ENCODE results near the gene ATP6AP1. TPM values are rescaled to one million over a fixed set of nuclear protein-coding genes. Genes with fewer than 3 reads are reported as not detected.

ATP6AP1 gene
- total and polyA plus RNA-seq, 2 experiments from 2014 or later: 37.7 to 52.1 TPM

- Mint-ChIP-seq H3K9me3 (no peaks in the 10 kb centered on the region), H3K4me1 (peaks cover 23% of the 10 kb centered on the region), H3K4me3 (no peak overlapping the region), H3K27me3 (ENCODE audit: insufficient read depth, low read depth, poor library complexity) (peaks cover 4% of the 10 kb centered on the region), H3K27ac (no peak overlapping the region; the same call in 1 of the 2 replicates), H3K36me3 (ENCODE audit: low read depth) (peaks cover 24% of the 10 kb centered on the region)
- no peak overlapping the region for H2AFZ ChIP-seq
- no peaks in the 10 kb centered on the region for H3K36me3 ChIP-seq (ENCODE audit: insufficient read depth)
- no peak for ATAC-seq
- DNase-seq (ENCODE audit: low spot score): no peak
- H3K9me2 ChIP-seq (ENCODE audit: insufficient read depth): no peaks in the 10 kb centered on the region
- no peaks in the 10 kb centered on the region for H3F3A ChIP-seq (replicated peaks; ENCODE audit: low read depth)
- no peak overlapping the region for H3K27ac ChIP-seq (ENCODE audit: low read depth)
- H4K20me1 ChIP-seq (replicated peaks; ENCODE audit: insufficient read depth): no peaks in the 10 kb centered on the region
- TF ChIP-seq, protein P1, sequence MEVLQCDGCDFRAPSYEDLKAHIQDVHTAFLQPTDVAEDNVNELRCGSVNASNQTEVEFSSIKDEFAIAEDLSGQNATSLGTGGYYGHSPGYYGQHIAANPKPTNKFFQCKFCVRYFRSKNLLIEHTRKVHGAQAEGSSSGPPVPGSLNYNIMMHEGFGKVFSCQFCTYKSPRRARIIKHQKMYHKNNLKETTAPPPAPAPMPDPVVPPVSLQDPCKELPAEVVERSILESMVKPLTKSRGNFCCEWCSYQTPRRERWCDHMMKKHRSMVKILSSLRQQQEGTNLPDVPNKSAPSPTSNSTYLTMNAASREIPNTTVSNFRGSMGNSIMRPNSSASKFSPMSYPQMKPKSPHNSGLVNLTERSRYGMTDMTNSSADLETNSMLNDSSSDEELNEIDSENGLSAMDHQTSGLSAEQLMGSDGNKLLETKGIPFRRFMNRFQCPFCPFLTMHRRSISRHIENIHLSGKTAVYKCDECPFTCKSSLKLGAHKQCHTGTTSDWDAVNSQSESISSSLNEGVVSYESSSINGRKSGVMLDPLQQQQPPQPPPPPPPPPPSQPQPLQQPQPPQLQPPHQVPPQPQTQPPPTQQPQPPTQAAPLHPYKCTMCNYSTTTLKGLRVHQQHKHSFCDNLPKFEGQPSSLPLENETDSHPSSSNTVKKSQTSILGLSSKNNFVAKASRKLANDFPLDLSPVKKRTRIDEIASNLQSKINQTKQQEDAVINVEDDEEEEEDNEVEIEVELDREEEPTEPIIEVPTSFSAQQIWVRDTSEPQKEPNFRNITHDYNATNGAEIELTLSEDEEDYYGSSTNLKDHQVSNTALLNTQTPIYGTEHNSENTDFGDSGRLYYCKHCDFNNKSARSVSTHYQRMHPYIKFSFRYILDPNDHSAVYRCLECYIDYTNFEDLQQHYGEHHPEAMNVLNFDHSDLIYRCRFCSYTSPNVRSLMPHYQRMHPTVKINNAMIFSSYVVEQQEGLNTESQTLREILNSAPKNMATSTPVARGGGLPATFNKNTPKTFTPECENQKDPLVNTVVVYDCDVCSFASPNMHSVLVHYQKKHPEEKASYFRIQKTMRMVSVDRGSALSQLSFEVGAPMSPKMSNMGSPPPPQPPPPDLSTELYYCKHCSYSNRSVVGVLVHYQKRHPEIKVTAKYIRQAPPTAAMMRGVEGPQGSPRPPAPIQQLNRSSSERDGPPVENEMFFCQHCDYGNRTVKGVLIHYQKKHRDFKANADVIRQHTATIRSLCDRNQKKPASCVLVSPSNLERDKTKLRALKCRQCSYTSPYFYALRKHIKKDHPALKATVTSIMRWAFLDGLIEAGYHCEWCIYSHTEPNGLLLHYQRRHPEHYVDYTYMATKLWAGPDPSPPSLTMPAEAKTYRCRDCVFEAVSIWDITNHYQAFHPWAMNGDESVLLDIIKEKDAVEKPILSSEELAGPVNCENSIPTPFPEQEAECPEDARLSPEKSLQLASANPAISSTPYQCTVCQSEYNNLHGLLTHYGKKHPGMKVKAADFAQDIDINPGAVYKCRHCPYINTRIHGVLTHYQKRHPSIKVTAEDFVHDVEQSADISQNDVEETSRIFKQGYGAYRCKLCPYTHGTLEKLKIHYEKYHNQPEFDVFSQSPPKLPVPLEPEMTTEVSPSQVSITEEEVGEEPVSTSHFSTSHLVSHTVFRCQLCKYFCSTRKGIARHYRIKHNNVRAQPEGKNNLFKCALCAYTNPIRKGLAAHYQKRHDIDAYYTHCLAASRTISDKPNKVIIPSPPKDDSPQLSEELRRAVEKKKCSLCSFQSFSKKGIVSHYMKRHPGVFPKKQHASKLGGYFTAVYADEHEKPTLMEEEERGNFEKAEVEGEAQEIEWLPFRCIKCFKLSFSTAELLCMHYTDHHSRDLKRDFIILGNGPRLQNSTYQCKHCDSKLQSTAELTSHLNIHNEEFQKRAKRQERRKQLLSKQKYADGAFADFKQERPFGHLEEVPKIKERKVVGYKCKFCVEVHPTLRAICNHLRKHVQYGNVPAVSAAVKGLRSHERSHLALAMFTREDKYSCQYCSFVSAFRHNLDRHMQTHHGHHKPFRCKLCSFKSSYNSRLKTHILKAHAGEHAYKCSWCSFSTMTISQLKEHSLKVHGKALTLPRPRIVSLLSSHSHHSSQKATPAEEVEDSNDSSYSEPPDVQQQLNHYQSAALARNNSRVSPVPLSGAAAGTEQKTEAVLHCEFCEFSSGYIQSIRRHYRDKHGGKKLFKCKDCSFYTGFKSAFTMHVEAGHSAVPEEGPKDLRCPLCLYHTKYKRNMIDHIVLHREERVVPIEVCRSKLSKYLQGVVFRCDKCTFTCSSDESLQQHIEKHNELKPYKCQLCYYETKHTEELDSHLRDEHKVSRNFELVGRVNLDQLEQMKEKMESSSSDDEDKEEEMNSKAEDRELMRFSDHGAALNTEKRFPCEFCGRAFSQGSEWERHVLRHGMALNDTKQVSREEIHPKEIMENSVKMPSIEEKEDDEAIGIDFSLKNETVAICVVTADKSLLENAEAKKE (CRISPR knock-in tag; IDR thresholded peaks at IDR 0.05): no peak
- no peak for TF ChIP-seq ZNF331 (CRISPR knock-in tag; IDR thresholded peaks at IDR 0.05; ENCODE audit: low read depth)
- TF ChIP-seq, protein P2, sequence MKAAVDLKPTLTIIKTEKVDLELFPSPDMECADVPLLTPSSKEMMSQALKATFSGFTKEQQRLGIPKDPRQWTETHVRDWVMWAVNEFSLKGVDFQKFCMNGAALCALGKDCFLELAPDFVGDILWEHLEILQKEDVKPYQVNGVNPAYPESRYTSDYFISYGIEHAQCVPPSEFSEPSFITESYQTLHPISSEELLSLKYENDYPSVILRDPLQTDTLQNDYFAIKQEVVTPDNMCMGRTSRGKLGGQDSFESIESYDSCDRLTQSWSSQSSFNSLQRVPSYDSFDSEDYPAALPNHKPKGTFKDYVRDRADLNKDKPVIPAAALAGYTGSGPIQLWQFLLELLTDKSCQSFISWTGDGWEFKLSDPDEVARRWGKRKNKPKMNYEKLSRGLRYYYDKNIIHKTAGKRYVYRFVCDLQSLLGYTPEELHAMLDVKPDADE (IDR thresholded peaks at IDR 0.05): no peak
- TF ChIP-seq POLR2AphosphoS5 (IDR thresholded peaks at IDR 0.05; ENCODE audit: low read depth): no peak
- no peak for TF ChIP-seq REST (IDR thresholded peaks at IDR 0.05; ENCODE audit: unreplicated experiment)
- no peak for TF ChIP-seq EZH2phosphoT487 (IDR thresholded peaks at IDR 0.05; ENCODE audit: unreplicated experiment)
- TF ChIP-seq JUNB (IDR thresholded peaks at IDR 0.05; ENCODE audit: unreplicated experiment): no peak
- TF ChIP-seq STAT1 (IDR thresholded peaks at IDR 0.05; ENCODE audit: unreplicated experiment): no peak
- no peak for TF ChIP-seq CTCF (conservative IDR thresholded peaks at IDR 0.05; ENCODE audit: low read depth in 2 of 2)
- no peak for TF ChIP-seq NANOG (IDR thresholded peaks at IDR 0.05; ENCODE audit: borderline replicate concordance)
- TF ChIP-seq CREB1 (CRISPR knock-in tag; IDR thresholded peaks at IDR 0.05; ENCODE audit: low read depth): no peak
- TF ChIP-seq ZNF114 (CRISPR knock-in tag; IDR thresholded peaks at IDR 0.05): no peak
- TF ChIP-seq EZH2 (IDR thresholded peaks at IDR 0.05; ENCODE audit: low read depth, unreplicated experiment): no peak
- H3K79me2 ChIP-seq (replicated peaks; ENCODE audit: insufficient read depth): peaks cover 11% of the 10 kb centered on the region
- no peaks in the 10 kb centered on the region; the same call in 1 of the 2 replicates for H3K4me1 ChIP-seq (ENCODE audit: insufficient read depth)
- no peak overlapping the region for H3K4me2 ChIP-seq
- H3K27me3 ChIP-seq (ENCODE audit: insufficient read depth): no peaks in the 10 kb centered on the region
- no peak overlapping the region for H3K4me3 ChIP-seq
Measured at GRCh38 chrX:154431341-154431740, 2.9 kb downstream of the ATP6AP1 start.
